ENCODE data around the gene SHMT2. TPM values are rescaled to one million over a fixed set of nuclear protein-coding genes. Genes with fewer than 3 reads are reported as not detected.

The SHMT2 gene
- total RNA-seq, 1 donor from 2014 or later, result 97.4 TPM

- no peak for DNase-seq (ENCODE audit: low spot score)
Measured at GRCh38 chr12:57215065-57215464, 14.4 kb upstream of the SHMT2 start.

DNA sequence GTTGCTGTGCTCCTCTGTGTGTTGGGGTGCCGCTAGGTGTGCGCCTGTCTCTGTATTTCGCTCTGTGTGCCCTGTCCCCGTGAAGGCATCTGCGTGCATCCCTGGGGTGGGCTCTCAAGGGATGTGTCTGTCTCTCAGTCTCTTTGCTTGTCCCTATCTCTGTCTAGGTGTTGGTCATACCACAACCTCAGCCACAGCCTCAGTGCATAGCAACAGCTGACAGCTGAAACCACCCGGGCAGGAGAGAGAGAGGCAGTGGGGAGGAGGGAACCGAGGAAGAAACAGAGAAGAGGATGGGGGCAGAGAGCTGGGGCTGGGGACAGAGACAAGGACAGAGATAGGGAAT is 13.9 kb upstream of the SHMT2 start:
- DNase-seq (ENCODE audit: low spot score), result no peak

DNA sequence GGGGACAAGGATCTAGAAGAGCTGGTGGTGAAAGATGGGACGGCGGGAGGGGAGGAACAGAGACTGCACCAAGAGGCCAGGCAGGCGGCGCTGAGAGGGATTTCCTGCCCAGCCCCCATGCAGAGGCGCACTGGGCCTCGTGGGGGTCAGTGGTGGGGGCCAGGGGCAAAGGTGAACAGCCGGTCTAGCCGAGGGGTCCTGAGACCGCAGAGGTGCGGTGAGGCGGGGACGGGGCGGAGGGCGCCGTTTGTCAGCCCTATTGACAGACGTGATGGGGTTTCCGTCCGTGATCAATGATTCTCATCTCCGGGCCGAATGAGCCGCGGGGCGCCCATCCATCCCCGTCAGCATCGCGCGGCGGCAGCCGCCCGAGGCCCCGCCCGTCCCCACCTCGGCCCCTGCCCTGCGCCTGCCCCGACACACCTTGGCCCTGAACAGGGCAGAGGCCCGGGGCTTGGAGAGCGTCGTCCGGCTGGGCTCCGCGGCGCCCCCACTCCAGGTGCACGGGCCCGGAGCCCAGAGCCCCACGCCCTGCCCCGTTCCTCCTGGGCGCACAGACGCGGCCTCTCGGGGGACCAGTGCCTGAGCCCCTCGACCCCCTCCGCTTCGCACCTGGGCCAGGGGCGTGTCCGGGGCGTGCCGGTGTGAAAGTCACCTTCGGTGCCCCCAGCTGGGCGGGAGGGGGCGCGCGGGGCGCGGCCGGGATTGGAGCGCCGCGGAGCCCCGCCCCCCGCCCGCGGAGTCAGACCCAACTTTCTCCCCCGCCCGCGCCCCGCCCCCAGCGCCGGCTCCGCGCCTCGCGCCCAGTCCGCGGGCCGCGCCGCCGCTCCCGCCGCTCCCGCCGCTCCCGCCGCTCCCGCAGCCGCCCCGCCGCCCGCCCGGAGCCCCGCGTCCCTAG is 13.2 kb upstream of the SHMT2 start, which contains the start of gene NXPH4:
NXPH4 (plus strand) TSS at position 781 of the 898 bp plus-strand sequence. CDS start 176 bp downstream, outside the sequence.
- DNase-seq (ENCODE audit: low spot score), result no peak

DNA sequence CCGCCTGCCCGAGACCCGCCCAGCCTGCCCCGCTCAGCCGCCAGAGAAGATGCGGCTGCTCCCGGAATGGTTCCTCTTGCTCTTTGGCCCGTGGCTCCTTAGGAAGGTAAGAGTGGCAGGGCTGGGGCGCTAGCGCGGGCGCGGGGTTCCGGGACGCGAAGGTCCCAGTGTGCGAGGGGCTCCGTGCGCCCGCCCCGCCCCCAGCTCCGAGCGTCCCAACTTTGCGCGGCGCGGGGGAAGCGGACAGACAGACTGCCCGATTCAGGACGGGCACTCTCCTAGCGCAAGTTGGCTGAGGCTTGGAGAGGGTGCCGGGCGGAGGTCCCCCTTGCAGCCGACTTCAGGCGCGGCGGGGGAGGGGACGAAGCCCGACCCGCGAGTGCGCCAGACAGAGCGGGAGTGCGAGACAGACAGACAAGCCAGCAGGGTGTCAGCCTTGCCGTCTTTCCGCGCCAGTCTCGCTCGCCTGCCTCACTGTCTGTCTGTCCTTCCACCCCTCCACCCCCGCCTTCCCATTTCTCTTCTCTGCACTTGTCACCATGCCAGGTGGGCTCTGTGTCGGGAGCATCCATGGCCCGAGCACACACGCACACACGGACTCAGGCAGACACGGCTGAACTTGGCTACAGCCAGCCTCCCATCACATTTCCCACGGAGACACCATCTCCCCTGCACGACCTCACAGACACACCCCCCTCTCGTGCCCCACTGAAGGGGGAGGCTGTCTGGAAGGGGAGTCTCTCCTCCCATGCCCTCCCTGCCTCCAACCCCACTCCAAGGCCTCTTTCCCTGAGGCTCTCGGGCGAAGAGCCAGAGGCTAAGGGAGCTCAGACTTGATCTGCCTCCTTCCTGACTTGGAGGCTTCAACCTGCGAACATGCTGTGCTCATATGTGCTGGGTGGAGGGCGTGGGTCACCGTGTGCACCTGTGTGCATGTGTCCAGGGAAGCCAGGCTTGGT is 12.3 kb upstream of the SHMT2 start:
- DNase-seq (ENCODE audit: low spot score), result no peak

DNA sequence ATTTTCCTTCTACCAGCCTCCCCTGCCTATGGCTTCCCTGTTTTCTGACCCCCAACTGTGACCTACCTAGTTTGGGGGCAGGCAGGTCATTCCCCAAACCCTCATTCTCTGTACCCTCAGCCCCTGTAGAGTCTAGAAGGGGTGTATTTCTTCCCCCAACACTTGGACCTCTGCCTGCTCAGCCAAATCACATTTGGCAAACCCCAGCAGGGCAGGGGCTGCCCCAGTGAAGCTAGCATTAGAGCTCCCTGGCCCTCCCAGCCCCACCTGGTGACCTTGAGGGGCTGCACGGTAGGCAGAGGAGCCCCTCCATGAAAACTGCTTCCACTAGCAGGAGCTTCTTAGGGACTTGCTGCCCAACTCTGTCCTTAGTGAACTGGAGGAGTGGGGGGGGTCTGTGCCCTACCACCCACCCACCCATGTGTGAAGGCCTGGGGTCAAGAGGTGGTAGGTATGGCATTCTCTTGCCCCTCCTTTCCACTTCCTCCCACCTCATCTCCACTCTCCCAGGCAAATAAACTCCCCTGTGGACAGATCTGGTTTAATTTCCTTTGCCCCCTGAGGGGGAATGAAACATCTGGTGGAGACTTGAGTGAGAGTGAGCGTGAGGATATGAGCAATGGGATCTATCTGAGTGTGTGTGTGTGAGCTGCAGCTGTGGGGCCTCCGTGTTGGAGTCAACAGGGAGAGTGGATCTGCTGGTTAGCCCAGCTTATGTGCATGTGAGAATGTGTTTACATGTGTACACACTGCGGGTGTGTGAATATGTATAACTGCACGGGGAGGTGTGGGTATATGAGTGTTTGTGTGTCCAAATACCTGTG is 11.3 kb upstream of the SHMT2 start:
- DNase-seq (ENCODE audit: low spot score), result no peak

DNA sequence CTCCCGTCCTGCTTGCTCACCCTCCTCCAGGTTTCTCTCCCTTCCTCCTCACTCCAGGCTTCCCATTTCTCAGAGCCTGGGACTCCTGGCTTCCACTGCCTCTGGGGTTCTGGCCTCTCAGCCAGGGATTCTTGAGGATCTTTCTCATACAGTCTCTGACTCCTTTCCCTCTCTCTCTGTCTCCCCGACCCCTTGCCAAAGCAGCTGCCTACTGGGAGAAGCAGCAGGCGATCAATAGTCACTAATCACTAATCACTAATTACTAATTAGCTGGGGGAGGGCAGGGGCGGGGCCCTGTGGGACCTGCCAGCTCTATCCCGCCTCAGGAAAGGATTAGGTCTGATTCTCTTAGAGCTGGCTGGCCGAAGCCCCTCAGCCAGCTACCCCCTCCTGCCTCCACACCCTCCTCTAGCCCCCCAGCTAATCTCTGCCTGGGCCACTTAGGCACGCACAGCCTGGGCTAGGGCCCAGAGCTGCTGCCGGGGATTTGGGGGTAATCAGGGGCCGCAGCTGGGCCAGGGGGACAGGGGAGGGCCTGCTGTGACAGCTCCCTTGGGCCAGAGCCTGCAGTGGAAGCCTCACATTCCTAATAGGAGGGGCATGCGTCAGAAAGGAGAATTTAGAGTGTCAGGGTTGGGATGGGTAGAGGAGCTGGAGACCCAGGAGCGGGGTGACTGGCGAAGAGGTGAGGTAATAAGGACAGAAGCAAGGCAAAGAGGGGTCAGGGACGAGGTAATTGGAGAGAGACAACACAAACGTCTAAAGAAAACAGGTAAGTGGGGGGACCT is 10.1 kb upstream of the SHMT2 start:
- DNase-seq (ENCODE audit: low spot score), result no peak

- DNase-seq (ENCODE audit: low spot score), result no peak
Measured at GRCh38 chr12:57219993-57220754, 9.3 kb upstream of the SHMT2 start.

- DNase-seq (ENCODE audit: low spot score), result no peak
Measured at GRCh38 chr12:57220770-57221168, 8.7 kb upstream of the SHMT2 start.

- DNase-seq (ENCODE audit: low spot score), result no peak
Measured at GRCh38 chr12:57221169-57221917, 8.2 kb upstream of the SHMT2 start.

- DNase-seq (ENCODE audit: low spot score), result no peak
Measured at GRCh38 chr12:57222286-57223190, 7.0 kb upstream of the SHMT2 start.

DNA sequence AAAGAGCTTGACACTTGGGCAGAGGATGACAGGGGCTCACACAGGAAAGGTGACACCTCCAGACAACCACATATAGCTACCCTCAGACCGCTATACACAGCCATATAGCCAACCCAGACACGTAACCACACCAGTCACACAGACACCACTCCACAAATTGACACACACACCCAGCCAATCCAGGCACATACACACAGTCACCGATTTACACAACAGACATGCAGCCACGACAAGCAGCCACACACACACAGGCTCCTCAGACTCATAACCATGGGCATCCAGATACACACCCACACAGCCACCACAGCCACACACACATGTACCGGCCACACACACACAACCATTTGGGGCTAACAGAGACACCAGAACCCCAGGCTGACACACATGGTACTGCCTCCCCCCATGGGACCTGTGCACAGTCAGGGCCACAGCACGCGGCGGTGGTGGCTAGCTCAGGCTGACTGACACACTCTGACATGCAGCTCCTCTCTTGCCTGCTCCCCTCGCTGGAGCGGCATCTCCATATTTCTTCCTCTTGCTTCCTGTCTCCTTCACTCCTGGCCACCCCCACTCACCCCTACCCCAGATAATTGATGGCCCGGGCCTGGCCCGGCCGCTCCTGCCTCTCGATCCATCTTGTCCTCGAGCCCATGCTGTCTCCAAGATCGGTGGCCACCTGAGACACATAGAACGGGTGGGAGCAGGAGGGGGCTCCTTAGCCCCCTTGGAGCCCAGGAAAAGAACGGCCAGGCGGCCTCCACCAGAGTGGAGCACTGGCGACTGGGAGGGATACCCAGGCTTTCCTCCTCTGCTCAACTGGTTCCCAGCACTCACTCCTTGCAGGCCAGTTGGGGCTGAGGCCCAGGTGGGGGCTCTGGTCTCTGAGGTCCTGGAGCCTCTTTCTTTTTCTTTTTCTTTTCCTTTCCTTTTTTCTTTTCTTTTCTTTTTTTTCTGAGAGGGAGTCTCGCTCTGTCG is 6.0 kb upstream of the SHMT2 start:
- no peak for DNase-seq (ENCODE audit: low spot score)

- DNase-seq (ENCODE audit: low spot score), result no peak
Measured at GRCh38 chr12:57224278-57224972, 5.1 kb upstream of the SHMT2 start.

DNA sequence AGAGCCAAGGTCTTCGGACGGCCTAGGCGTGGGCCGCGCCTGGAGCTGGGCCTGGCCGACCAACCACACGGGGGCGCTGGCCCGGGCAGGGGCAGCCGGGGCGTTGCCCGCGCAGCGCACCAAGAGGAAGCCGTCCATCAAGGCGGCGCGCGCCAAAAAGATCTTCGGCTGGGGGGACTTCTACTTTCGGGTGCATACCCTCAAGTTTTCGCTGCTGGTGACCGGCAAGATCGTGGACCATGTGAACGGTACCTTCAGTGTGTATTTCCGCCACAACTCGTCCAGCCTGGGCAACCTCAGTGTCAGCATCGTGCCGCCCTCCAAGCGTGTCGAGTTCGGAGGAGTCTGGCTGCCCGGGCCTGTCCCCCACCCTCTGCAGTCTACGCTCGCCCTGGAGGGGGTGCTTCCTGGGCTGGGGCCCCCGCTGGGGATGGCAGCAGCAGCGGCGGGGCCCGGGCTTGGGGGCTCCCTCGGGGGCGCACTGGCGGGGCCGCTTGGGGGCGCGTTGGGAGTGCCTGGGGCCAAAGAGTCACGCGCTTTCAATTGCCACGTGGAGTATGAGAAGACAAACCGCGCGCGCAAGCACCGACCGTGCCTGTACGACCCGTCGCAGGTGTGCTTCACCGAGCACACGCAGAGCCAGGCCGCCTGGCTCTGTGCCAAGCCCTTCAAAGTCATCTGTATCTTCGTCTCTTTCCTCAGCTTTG is 4.4 kb upstream of the SHMT2 start:
- no peak for DNase-seq (ENCODE audit: low spot score)

GRCh38 chr12:57225680-57226210 is 3.8 kb upstream of the SHMT2 start:
- no peak for DNase-seq (ENCODE audit: low spot score)

GRCh38 chr12:57226588-57227314 is 2.8 kb upstream of the SHMT2 start:
- no peak for DNase-seq (ENCODE audit: low spot score)
